Measurements from ENCODE around the gene PIP4K2A.

GRCh38 chr10:22674573-22674930 lies 39.8 kb downstream of the PIP4K2A start:
- no peak for TF ChIP-seq POLR2A (IDR thresholded peaks at IDR 0.05)
- TF ChIP-seq CTCF (IDR thresholded peaks at IDR 0.05): no peak
- no peak for TF ChIP-seq POLR2AphosphoS5 (IDR thresholded peaks at IDR 0.05)
- TF ChIP-seq EP300 (IDR thresholded peaks at IDR 0.05; ENCODE audit: low read depth): no peak
